H1 (cell line): ENCODE results near the gene SIT1.

Experiments used
- POLR2A ChIP-seq, 2 experiments: IDR thresholded peaks; 1 replicate in 1 of 2; 2 replicates in 1 of 2; pipeline ENCODE4 v1.6.1; 2011; ENCODE audit warnings: low read depth in 2 of 2, low read length in 2 of 2, mild to moderate bottlenecking in 2 of 2; ENCODE audit errors: control extremely low read depth in 1 of 2
- RNF2 ChIP-seq: fragments of 200-900, 300-1000 bp; sonication (generic); IDR thresholded peaks from 2 replicates; pipeline ENCODE4 v1.7.1; 2016; ENCODE audit warnings: borderline replicate concordance, low read depth, mild to moderate bottlenecking, antibody characterized with exemption, low read length; ENCODE audit not compliant: poor library complexity, severe bottlenecking; ENCODE audit errors: missing control alignments
- ZNF274 ChIP-seq: IDR thresholded peaks from 2 replicates; pipeline ENCODE4 v1.7.0; 2012; ENCODE audit warnings: low read length, borderline replicate concordance; ENCODE audit errors: extremely low read depth
- TF ChIP-seq, protein P1 (sequence below), 3 experiments: IDR thresholded peaks; 1 replicate in 2 of 3; 2 replicates in 1 of 3; pipeline versions ENCODE4 v1.5.1 to v1.6.1; 2011; ENCODE audit warnings: low read length in 3 of 3, mild to moderate bottlenecking in 3 of 3, inconsistent platforms in 2 of 3, low read depth in 1 of 3, moderate library complexity in 1 of 3; ENCODE audit not compliant: insufficient read depth in 1 of 3; ENCODE audit errors: control extremely low read depth in 1 of 3

DNA sequence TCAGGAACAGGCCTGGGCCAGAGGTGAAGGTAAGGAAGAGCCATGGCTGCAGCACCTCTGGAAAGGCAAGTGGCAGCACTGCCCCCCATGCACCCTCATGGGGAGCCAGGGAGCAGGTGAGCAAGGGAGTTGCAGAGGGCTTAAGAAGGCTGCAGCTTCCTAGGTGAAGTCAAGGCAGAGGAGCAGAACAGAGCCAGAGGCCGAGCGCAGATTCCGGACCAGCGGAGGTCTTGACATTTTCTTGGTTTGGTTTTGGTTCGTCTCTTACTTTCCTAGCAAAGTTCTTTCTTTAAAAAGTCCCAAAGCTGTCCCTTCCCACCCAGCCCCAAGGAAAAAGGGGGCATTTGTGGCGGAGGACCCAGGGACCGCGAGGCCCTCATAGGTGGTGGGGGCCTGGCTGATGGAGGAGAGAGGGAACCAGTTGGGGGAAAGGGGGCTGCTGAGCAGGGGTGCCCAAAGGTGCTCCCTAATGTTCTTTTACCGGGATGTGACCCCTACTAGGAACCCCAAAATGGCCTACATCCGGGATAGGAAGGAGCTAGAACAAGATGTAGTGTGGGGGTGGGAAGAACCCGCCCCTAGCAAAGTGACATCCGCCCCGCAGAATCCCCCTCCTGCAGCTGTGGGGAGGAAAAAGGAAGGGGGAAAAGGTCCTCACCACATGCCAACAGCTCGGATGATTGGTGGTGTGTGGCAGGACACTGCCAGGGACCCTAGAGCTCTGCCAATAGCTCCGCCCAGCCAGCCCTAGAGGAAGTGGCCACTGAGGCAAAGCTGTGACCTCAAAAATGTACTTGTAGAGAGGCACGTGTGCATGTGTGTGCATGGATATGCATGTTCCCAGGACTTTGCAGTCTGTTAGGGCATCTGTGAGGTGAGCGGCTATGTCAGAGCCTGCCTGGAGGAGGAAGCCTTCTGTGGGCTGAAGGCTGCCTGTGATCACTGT is 31.6 kb downstream of the SIT1 start:
- TF ChIP-seq RNF2, result no peak
- no peak for TF ChIP-seq ZNF274
- TF ChIP-seq, protein P1, sequence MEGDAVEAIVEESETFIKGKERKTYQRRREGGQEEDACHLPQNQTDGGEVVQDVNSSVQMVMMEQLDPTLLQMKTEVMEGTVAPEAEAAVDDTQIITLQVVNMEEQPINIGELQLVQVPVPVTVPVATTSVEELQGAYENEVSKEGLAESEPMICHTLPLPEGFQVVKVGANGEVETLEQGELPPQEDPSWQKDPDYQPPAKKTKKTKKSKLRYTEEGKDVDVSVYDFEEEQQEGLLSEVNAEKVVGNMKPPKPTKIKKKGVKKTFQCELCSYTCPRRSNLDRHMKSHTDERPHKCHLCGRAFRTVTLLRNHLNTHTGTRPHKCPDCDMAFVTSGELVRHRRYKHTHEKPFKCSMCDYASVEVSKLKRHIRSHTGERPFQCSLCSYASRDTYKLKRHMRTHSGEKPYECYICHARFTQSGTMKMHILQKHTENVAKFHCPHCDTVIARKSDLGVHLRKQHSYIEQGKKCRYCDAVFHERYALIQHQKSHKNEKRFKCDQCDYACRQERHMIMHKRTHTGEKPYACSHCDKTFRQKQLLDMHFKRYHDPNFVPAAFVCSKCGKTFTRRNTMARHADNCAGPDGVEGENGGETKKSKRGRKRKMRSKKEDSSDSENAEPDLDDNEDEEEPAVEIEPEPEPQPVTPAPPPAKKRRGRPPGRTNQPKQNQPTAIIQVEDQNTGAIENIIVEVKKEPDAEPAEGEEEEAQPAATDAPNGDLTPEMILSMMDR (IDR thresholded peaks at IDR 0.05; ENCODE audit: control extremely low read depth in 1 of 3, insufficient read depth in 1 of 3, low read depth in 1 of 3, low read length in 3 of 3), result no peak
- TF ChIP-seq POLR2A (IDR thresholded peaks at IDR 0.05; ENCODE audit: control extremely low read depth in 1 of 2, low read depth in 2 of 2, low read length in 2 of 2), result no peak
